Breast epithelium (tissue), 4 donors: ENCODE results near the gene ASB8. TPM values are rescaled to one million over a fixed set of nuclear protein-coding genes. Genes with fewer than 3 reads are reported as not detected.

Experiments used
- DNase-seq, 2 donors: peaks; one replicate each; pipeline ENCODE4 v3.0.0-alpha.2; 2019; ENCODE audit warnings: low spot score in 2 of 2
- H3K27ac ChIP-seq, 2 donors: fragments of 200-600 bp; sonication (generic) in 1 of 2; one replicate each; pipeline ENCODE4 v1.5.1; 2016 to 2019; ENCODE audit warnings: mild to moderate bottlenecking in 1 of 2
- H3K27me3 ChIP-seq, 2 donors: fragments of 200-600 bp; sonication (generic) in 1 of 2; one replicate each; pipeline versions ENCODE4 v1.5.1 to v1.6.0; 2017 to 2019; ENCODE audit warnings: control low read depth in 1 of 2, mild to moderate bottlenecking in 1 of 2
- H3K36me3 ChIP-seq: fragments of 200-600 bp; one replicate; pipeline ENCODE4 v1.5.1; 2019
- H3K4me1 ChIP-seq, 2 donors: fragments of 200-600 bp; sonication (generic); one replicate each; pipeline ENCODE4 v1.5.1; 2016 to 2019; ENCODE audit warnings: control low read depth in 1 of 2
- H3K4me3 ChIP-seq, 3 donors: fragments of 200-600 bp; sonication (generic); 1 replicate in 2 of 3; 2 replicates in 1 of 3; pipeline ENCODE4 v1.5.1; 2016 to 2019; ENCODE audit warnings: mild to moderate bottlenecking in 3 of 3, moderate library complexity in 2 of 3
- H3K9me3 ChIP-seq, 2 donors: fragments of 200-600 bp; sonication (generic) in 1 of 2; one replicate each; pipeline ENCODE4 v1.5.1; 2016 to 2019; ENCODE audit warnings: control low read depth in 1 of 2
- POLR2A ChIP-seq: fragments of 450-650 bp; IDR thresholded peaks from one replicate; pipeline ENCODE4 v1.6.1; 2016; ENCODE audit warnings: antibody characterized with exemption, mild to moderate bottlenecking, moderate library complexity
- POLR2AphosphoS5 ChIP-seq, 3 donors: sonication (generic); formaldehyde crosslinking; IDR thresholded peaks; one replicate each; pipeline ENCODE4 v1.6.1; 2017; ENCODE audit warnings: antibody characterized with exemption in 3 of 3
- intact Hi-C: fragments of 100-400 bp; cut with DNase I; formaldehyde crosslinking; loops from one replicate; pipeline ENCODE4 v1.15.1; 2023; ENCODE audit warnings: low total_unique reads
- total RNA-seq, 3 donors: library from RNA; depleted of rRNA; stranded (reverse); fragments of >200 nt; gene quantifications; one replicate each; pipeline ENCODE4 v1.1.0, GENCODE V29; 2016
- TF ChIP-seq, protein P1 (sequence below), 3 donors: fragments of 450-650 bp; IDR thresholded peaks; one replicate each; pipeline ENCODE4 v1.5.1; 2016 to 2017; ENCODE audit warnings: antibody characterized with exemption in 3 of 3, mild to moderate bottlenecking in 3 of 3, moderate library complexity in 3 of 3

The ASB8 gene
- total RNA-seq, 3 donors from 2014 or later = 20.6 to 37.2 (median 30.6) TPM

- intact Hi-C loops = no loop called here
- H3K27ac ChIP-seq = no peak overlapping the region
- H3K27me3 ChIP-seq = no peaks in the 10 kb centered on the region
- DNase-seq = no peak
- H3K9me3 ChIP-seq = no peaks in the 10 kb centered on the region
- no peak overlapping the region for H3K4me3 ChIP-seq
- no peaks in the 10 kb centered on the region for H3K36me3 ChIP-seq
- H3K4me1 ChIP-seq = no peaks in the 10 kb centered on the region
- TF ChIP-seq, protein P1, sequence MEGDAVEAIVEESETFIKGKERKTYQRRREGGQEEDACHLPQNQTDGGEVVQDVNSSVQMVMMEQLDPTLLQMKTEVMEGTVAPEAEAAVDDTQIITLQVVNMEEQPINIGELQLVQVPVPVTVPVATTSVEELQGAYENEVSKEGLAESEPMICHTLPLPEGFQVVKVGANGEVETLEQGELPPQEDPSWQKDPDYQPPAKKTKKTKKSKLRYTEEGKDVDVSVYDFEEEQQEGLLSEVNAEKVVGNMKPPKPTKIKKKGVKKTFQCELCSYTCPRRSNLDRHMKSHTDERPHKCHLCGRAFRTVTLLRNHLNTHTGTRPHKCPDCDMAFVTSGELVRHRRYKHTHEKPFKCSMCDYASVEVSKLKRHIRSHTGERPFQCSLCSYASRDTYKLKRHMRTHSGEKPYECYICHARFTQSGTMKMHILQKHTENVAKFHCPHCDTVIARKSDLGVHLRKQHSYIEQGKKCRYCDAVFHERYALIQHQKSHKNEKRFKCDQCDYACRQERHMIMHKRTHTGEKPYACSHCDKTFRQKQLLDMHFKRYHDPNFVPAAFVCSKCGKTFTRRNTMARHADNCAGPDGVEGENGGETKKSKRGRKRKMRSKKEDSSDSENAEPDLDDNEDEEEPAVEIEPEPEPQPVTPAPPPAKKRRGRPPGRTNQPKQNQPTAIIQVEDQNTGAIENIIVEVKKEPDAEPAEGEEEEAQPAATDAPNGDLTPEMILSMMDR (IDR thresholded peaks at IDR 0.05) = no peak
- TF ChIP-seq POLR2A (no peak), POLR2AphosphoS5 (IDR thresholded peaks at IDR 0.05) (no peak)
These were observed 35.1 kb downstream of the ASB8 start for GRCh38 chr12:48122065-48122834.

- H3K9me3 ChIP-seq = no peaks in the 10 kb centered on the region
- H3K4me3 ChIP-seq = no peak overlapping the region
- intact Hi-C loops = no loop called here
- no peaks in the 10 kb centered on the region for H3K4me1 ChIP-seq
- no peaks in the 10 kb centered on the region for H3K27me3 ChIP-seq
- no peaks in the 10 kb centered on the region for H3K36me3 ChIP-seq
- H3K27ac ChIP-seq = no peak overlapping the region
- no peak for DNase-seq
- TF ChIP-seq POLR2A (no peak), POLR2AphosphoS5 (IDR thresholded peaks at IDR 0.05) (no peak)
- TF ChIP-seq, protein P1 (IDR thresholded peaks at IDR 0.05) = no peak
These were observed 35.8 kb downstream of the ASB8 start for GRCh38 chr12:48121522-48121921.

GRCh38 chr12:48119834-48120195 lies 37.5 kb downstream of the ASB8 start:
- peak overlapping the region; percentile 14 to 77 for H3K27ac ChIP-seq
- intact Hi-C loops = no loop called here

GRCh38 chr12:48119078-48119833 lies 38.1 kb downstream of the ASB8 start, which contains the start of gene PFKM:
Gene PFKM (plus strand): TSS chr12:48119364. CDS start chr12:48122775, 3,411 bp downstream.
- no peaks in the 10 kb centered on the region for H3K36me3 ChIP-seq
- peak within 1 kb of the TSS; percentile 59 to 76 (median 74) for H3K4me3 ChIP-seq
- no peaks in the 10 kb centered on the region for H3K9me3 ChIP-seq
- TF ChIP-seq POLR2AphosphoS5 (IDR thresholded peaks at IDR 0.05) = peak in 1 of 3 donors; percentile 38
- TF ChIP-seq, protein P1 (IDR thresholded peaks at IDR 0.05) = no peak
- H3K27ac ChIP-seq = peak within 1 kb of the TSS; percentile 14 to 77
- DNase-seq = peak; percentile 67 to 79
- H3K4me1 ChIP-seq = no peaks in the 10 kb centered on the region
- intact Hi-C loops = no loop called here
- no peaks in the 10 kb centered on the region for H3K27me3 ChIP-seq

More at GRCh38 chr12:48119834-48120195, 37.5 kb downstream of the ASB8 start:
- H3K4me1 ChIP-seq = no peaks in the 10 kb centered on the region
- TF ChIP-seq POLR2AphosphoS5 (IDR thresholded peaks at IDR 0.05) = no peak
- TF ChIP-seq, protein P1 (IDR thresholded peaks at IDR 0.05) = no peak
- no peak for TF ChIP-seq POLR2A
- H3K27me3 ChIP-seq = no peaks in the 10 kb centered on the region
- no peaks in the 10 kb centered on the region for H3K36me3 ChIP-seq
- no peak for DNase-seq
- H3K9me3 ChIP-seq = no peaks in the 10 kb centered on the region
- peak overlapping the region; percentile 59 to 76 (median 74) for H3K4me3 ChIP-seq
